K562 (cell line): ENCODE measurements around the gene LY6G6F. TPM values are rescaled to one million over a fixed set of nuclear protein-coding genes. Genes with fewer than 3 reads are reported as not detected.

Experiments used
- CBFA2T2 ChIP-seq: fragments of 450-650 bp; conservative IDR thresholded peaks from 2 replicates; pipeline ENCODE4 v1.6.1; 2017; ENCODE audit warnings: mild to moderate bottlenecking
- CBX1 ChIP-seq: sonication (generic); IDR thresholded peaks from 2 replicates; pipeline ENCODE4 v1.6.1; 2016; ENCODE audit warnings: antibody characterized with exemption, low read depth, mild to moderate bottlenecking
- CBX8 ChIP-seq: fragments of 200-600 bp; sonication (generic); IDR thresholded peaks from 2 replicates; pipeline ENCODE4 v1.6.1; 2012; ENCODE audit warnings: borderline replicate concordance, mixed run types, low read depth, mild to moderate bottlenecking, moderate library complexity, mixed read lengths, low read length, control low read depth, inconsistent platforms; ENCODE audit not compliant: poor library complexity, severe bottlenecking; ENCODE audit errors: extremely low read depth
- E4F1 ChIP-seq: fragments of 250-450 bp; sonication (Bioruptor Pico); IDR thresholded peaks from 2 replicates; pipeline ENCODE4 v1.5.0; 2021; ENCODE audit warnings: mild to moderate bottlenecking, borderline replicate concordance
- ELF1 ChIP-seq: fragments of 200-800 bp; sonication (Bioruptor generic); IDR thresholded peaks from 2 replicates; pipeline ENCODE4 v1.6.1; 2016; ENCODE audit warnings: missing genetic modification characterization, missing compliant biosample characterization
- FUS ChIP-seq: fragments of 200-400 bp; formaldehyde crosslinking; optimal IDR thresholded peaks from 2 replicates; pipeline ENCODE3; 2017; ENCODE audit warnings: low read depth, low read length
- HMGN3 ChIP-seq: IDR thresholded peaks from 2 replicates; pipeline ENCODE4 v1.6.1; 2011; ENCODE audit warnings: borderline replicate concordance, low read depth, mild to moderate bottlenecking, mixed read lengths, low read length; ENCODE audit not compliant: insufficient read length; ENCODE audit errors: extremely low read depth
- KLF6 ChIP-seq: fragments of 250-450 bp; sonication (Bioruptor Pico); IDR thresholded peaks from 2 replicates; pipeline ENCODE4 v1.4.0; 2020; ENCODE audit warnings: mild to moderate bottlenecking, moderate library complexity, borderline replicate concordance
- LCOR ChIP-seq: sonication (generic); formaldehyde crosslinking; IDR thresholded peaks from 2 replicates; pipeline ENCODE4 v1.8.0; 2022; ENCODE audit warnings: mild to moderate bottlenecking, missing genetic modification reagents
- MTF1 ChIP-seq: fragments of 250-450 bp; sonication (Bioruptor Pico); IDR thresholded peaks from 2 replicates; pipeline ENCODE4 v1.9.0; 2021; ENCODE audit warnings: moderate library complexity, mild to moderate bottlenecking, inconsistent platforms, borderline replicate concordance
- MXI1 ChIP-seq: IDR thresholded peaks from 2 replicates; pipeline ENCODE4 v1.6.1; 2011; ENCODE audit warnings: low read depth, mild to moderate bottlenecking, improper control_type of control experiment, low read length
- PTRF ChIP-seq: fragments of 450-650 bp; IDR thresholded peaks from 2 replicates; pipeline ENCODE4 v1.6.1; 2016; ENCODE audit warnings: mild to moderate bottlenecking, missing genetic modification characterization, missing compliant biosample characterization
- SAFB2 ChIP-seq: fragments of 200-400 bp; formaldehyde crosslinking; IDR thresholded peaks from 2 replicates; pipeline ENCODE4 v1.6.1; 2018; ENCODE audit warnings: borderline replicate concordance, low read length, low read depth, moderate library complexity; ENCODE audit not compliant: severe bottlenecking
- SRF ChIP-seq, 2 experiments: fragments of 250-450, 450-650 bp in 1 of 2; sonication (Bioruptor Pico) in 1 of 2; sonication (generic) in 1 of 2; formaldehyde crosslinking; IDR thresholded peaks; 2 replicates each; pipeline versions ENCODE4 v1.5.0 to v1.5.1; 2020 to 2022; ENCODE audit warnings: mild to moderate bottlenecking in 1 of 2, missing genetic modification reagents in 1 of 2
- TSC22D4 ChIP-seq: fragments of 450-650 bp; IDR thresholded peaks from 2 replicates; pipeline ENCODE4 v1.6.1; 2016; ENCODE audit warnings: missing genetic modification characterization, missing biosample characterization, control low read depth
- ZNF146 ChIP-seq: IDR thresholded peaks from one replicate; pipeline ENCODE4 v1.6.1; 2018; ENCODE audit warnings: missing compliant biosample characterization; ENCODE audit not compliant: unreplicated experiment
- ZNF280B ChIP-seq: fragments of 250-450 bp; sonication (Bioruptor Pico); IDR thresholded peaks from 2 replicates; pipeline ENCODE4 v1.5.1; 2021; ENCODE audit warnings: mild to moderate bottlenecking
- ZNF785 ChIP-seq: fragments of 250-450 bp; sonication (Bioruptor Pico); IDR thresholded peaks from 2 replicates; pipeline ENCODE4 v1.4.0; 2020; ENCODE audit warnings: mild to moderate bottlenecking
- polyA plus RNA-seq, 8 experiments: library from polyadenylated mRNA; depleted of rRNA in 4 of 8; stranded (reverse) in 5 of 8; unstranded in 3 of 8; fragments of >200 nt; fragmentation: Nextera tagmentation in 2 of 8; fragmentation: Illumina TruSeq in 1 of 8; extraction: Ambion mirVana in 2 of 8; extraction: Trizol in 1 of 8; gene quantifications; 2 replicates each; pipeline versions ENCODE4 v1.2.1 to v1.2.3, GENCODE V29; 2011 to 2014; ENCODE audit warnings: inconsistent platforms in 1 of 8, missing spikeins in 1 of 8
- total RNA-seq, 7 experiments: library from RNA; depleted of rRNA in 6 of 7; stranded (reverse); fragments of >200 nt in 6 of 7; fragmentation: Illumina TruSeq in 2 of 7; extraction: Trizol in 2 of 7; gene quantifications; 2 replicates each; pipeline versions ENCODE4 v1.2.1 to v1.2.3, GENCODE V29; 2011 to 2021; ENCODE audit warnings: low replicate concordance in 1 of 7
- TF ChIP-seq, protein P1 (sequence below): fragments of 250-450 bp; sonication (Bioruptor Pico); IDR thresholded peaks from 2 replicates; pipeline ENCODE4 v1.8.0; 2021; ENCODE audit warnings: moderate library complexity, mild to moderate bottlenecking, inconsistent platforms
- TF ChIP-seq, protein P2 (sequence below): IDR thresholded peaks from 2 replicates; pipeline ENCODE4 v1.6.1; 2016; ENCODE audit warnings: missing genetic modification characterization, missing compliant biosample characterization
- TF ChIP-seq, protein P3 (sequence below): fragments of 250-450 bp; sonication (Bioruptor Pico); IDR thresholded peaks from 2 replicates; pipeline ENCODE4 v1.6.1; 2021; ENCODE audit warnings: mild to moderate bottlenecking

Gene LY6G6F
- total and polyA plus RNA-seq, 9 of the 15 experiments (the other 6 are each of a cell fraction or from before 2014, with no cell fraction given), result 0.14 to 0.50 (median 0.28) TPM; not detected in 2

DNA sequence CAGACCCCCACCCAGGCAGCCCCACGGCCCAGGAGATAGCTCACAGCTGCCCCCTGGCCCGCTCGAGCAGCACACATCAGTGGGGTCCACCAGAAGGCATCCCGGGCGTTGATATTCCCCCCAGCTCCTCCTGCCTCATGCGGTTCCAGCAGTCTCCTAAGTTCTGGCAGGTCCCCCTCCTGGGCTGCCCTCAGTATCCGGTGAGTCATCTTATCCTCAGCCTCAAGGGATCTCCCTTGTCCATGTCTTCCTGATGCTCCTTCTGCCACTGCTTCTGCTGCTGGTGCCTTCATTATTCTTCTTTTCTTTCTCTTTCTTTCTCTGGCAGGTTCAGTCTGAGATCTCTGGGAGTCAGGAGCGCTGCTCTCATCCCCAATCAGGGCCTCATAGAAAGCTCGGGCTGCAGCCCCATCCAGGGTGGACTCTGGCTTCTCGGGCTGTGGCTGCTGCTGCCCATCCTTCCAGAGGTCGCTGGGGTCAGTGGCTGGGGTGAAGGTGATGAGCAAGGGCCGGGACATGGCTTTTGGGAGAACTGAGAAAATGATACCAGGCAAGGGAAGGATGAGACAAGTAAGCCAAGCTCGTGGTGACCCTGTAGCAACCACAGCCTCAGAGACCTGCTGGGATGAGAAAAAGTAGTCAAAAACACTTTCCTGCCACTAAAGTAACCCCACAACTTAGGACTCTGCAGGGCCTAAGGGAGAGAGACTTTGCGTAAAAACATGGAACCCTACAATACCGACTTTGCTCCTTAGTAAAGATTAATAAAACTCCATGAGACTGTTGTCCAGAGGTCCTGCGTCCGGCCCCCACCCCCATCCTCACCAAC lies 42.5 kb upstream of the LY6G6F start (continued):
- TF ChIP-seq TSC22D4 (tag) (no peak), ZNF280B (no peak), CBX1 (no peak), FUS (no peak), SAFB2 (no peak), PTRF (tag) (no peak), KLF6 (no peak; the same call in 1 of the 2 replicates), CBX8 (no peak), MTF1 (no peak), LCOR (no peak; the same call in 1 of the 2 replicates), CBFA2T2 (no peak), MXI1 (no peak), SRF (CRISPR knock-in tag; IDR thresholded peaks at IDR 0.05) (0 out of 4 replicates have a peak, but pooled peaks of 1 of the 2 experiments have one; percentile 46), ZNF146 (CRISPR knock-in tag) (no peak), ZNF785 (CRISPR knock-in tag) (no peak), HMGN3 (no peak), E4F1 (CRISPR knock-in tag) (no peak), ELF1 (tag) (no peak)
- TF ChIP-seq, protein P1, sequence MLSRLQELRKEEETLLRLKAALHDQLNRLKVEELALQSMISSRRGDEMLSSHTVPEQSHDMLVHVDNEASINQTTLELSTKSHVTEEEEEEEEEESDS (CRISPR knock-in tag), result no peak
- TF ChIP-seq, protein P2, sequence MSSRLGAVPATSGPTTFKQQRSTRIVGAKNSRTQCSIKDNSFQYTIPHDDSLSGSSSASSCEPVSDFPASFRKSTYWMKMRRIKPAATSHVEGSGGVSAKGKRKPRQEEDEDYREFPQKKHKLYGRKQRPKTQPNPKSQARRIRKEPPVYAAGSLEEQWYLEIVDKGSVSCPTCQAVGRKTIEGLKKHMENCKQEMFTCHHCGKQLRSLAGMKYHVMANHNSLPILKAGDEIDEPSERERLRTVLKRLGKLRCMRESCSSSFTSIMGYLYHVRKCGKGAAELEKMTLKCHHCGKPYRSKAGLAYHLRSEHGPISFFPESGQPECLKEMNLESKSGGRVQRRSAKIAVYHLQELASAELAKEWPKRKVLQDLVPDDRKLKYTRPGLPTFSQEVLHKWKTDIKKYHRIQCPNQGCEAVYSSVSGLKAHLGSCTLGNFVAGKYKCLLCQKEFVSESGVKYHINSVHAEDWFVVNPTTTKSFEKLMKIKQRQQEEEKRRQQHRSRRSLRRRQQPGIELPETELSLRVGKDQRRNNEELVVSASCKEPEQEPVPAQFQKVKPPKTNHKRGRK (tag), result no peak
- TF ChIP-seq, protein P3, sequence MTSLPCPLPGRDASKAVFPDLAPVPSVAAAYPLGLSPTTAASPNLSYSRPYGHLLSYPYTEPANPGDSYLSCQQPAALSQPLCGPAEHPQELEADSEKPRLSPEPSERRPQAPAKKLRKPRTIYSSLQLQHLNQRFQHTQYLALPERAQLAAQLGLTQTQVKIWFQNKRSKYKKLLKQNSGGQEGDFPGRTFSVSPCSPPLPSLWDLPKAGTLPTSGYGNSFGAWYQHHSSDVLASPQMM (CRISPR knock-in tag), result no peak
